DOHH2 (cell line): Measurements from ENCODE around the gene TERT.

Experiments used
- H3F3A ChIP-seq: fragments of 200-600 bp; sonication (generic), shearing (Covaris generic); 2 replicates; pipeline ENCODE4 v1.6.0; 2016; ENCODE audit warnings: antibody characterized with exemption, mild to moderate bottlenecking; ENCODE audit not compliant: control insufficient read depth, insufficient read depth
- H3K27ac ChIP-seq: fragments of 200-600 bp; sonication (generic); 2 replicates; pipeline ENCODE4 v1.5.1; 2014; ENCODE audit warnings: low read depth, mild to moderate bottlenecking, low read length, moderate library complexity
- H3K27me3 ChIP-seq: fragments of 200-600 bp; sonication (generic); 2 replicates; pipeline ENCODE4 v1.6.1; 2014; ENCODE audit warnings: mild to moderate bottlenecking, low read length, mixed read lengths; ENCODE audit not compliant: control insufficient read depth
- H3K36me3 ChIP-seq: fragments of 200-600 bp; sonication (generic); 2 replicates; pipeline ENCODE4 v1.6.1; 2014; ENCODE audit warnings: mild to moderate bottlenecking, low read length, moderate library complexity, mixed read lengths; ENCODE audit not compliant: control insufficient read depth
- H3K4me1 ChIP-seq: fragments of 200-600 bp; sonication (generic); 2 replicates; pipeline ENCODE4 v1.6.1; 2014; ENCODE audit warnings: mild to moderate bottlenecking, low read length, mixed read lengths; ENCODE audit not compliant: control insufficient read depth
- H3K4me2 ChIP-seq: fragments of 200-600 bp; sonication (generic); 2 replicates; pipeline ENCODE4 v1.6.0; 2014; ENCODE audit warnings: mild to moderate bottlenecking, low read length, moderate library complexity
- H3K4me3 ChIP-seq: fragments of 200-600 bp; sonication (generic); 2 replicates; pipeline ENCODE4 v1.5.1; 2014; ENCODE audit warnings: mild to moderate bottlenecking, low read length, mixed read lengths
- H3K79me2 ChIP-seq: fragments of 200-600 bp; sonication (generic); 2 replicates; pipeline ENCODE4 v1.6.1; 2014; ENCODE audit warnings: mild to moderate bottlenecking, low read length, mixed read lengths; ENCODE audit not compliant: control insufficient read depth
- H3K9me2 ChIP-seq: fragments of 200-600 bp; sonication (generic); replicated peaks from 2 replicates; pipeline ENCODE4 v1.6.1; 2014; ENCODE audit warnings: mild to moderate bottlenecking, low read length, mixed read lengths; ENCODE audit not compliant: control insufficient read depth
- H3K9me3 ChIP-seq: fragments of 200-600 bp; sonication (generic); 2 replicates; pipeline ENCODE4 v1.6.1; 2014; ENCODE audit warnings: antibody characterized with exemption, low read length, mixed read lengths; ENCODE audit not compliant: control insufficient read depth, insufficient read depth
- H4K20me1 ChIP-seq: fragments of 200-600 bp; sonication (generic); 2 replicates; pipeline ENCODE4 v1.6.0; 2014; ENCODE audit warnings: low read depth, mild to moderate bottlenecking, antibody characterized with exemption, low read length, moderate library complexity; ENCODE audit not compliant: control insufficient read depth, insufficient read depth
- EZH2phosphoT487 ChIP-seq: fragments of 200-600 bp; sonication (generic); IDR thresholded peaks from 2 replicates; pipeline ENCODE4 v1.6.1; 2017; ENCODE audit warnings: borderline replicate concordance, mild to moderate bottlenecking, antibody characterized with exemption, low read length, moderate library complexity, mixed read lengths
- TF ChIP-seq, protein P1 (sequence below): fragments of 200-600 bp; sonication (generic); IDR thresholded peaks from one replicate; pipeline ENCODE4 v1.5.1; 2014; ENCODE audit warnings: antibody characterized with exemption, mild to moderate bottlenecking, low read depth, low read length; ENCODE audit not compliant: poor library complexity, severe bottlenecking

TERT gene

GRCh38 chr5:1203311-1203967, 91.4 kb downstream of the TERT start:
- Histone ChIP-seq H3K9me3 (no peaks in the 10 kb centered on the region), H3K79me2 (no peaks in the 10 kb centered on the region), H3K27me3 (no peaks in the 10 kb centered on the region), H3K9me2 (no peaks in the 10 kb centered on the region), H3K4me3 (no peak overlapping the region), H3F3A (no peaks in the 10 kb centered on the region), H4K20me1 (no peaks in the 10 kb centered on the region), H3K4me2 (no peak overlapping the region), H3K36me3 (no peaks in the 10 kb centered on the region), H3K4me1 (no peaks in the 10 kb centered on the region), H3K27ac (no peak overlapping the region)
- TF ChIP-seq, protein P1, sequence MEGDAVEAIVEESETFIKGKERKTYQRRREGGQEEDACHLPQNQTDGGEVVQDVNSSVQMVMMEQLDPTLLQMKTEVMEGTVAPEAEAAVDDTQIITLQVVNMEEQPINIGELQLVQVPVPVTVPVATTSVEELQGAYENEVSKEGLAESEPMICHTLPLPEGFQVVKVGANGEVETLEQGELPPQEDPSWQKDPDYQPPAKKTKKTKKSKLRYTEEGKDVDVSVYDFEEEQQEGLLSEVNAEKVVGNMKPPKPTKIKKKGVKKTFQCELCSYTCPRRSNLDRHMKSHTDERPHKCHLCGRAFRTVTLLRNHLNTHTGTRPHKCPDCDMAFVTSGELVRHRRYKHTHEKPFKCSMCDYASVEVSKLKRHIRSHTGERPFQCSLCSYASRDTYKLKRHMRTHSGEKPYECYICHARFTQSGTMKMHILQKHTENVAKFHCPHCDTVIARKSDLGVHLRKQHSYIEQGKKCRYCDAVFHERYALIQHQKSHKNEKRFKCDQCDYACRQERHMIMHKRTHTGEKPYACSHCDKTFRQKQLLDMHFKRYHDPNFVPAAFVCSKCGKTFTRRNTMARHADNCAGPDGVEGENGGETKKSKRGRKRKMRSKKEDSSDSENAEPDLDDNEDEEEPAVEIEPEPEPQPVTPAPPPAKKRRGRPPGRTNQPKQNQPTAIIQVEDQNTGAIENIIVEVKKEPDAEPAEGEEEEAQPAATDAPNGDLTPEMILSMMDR: no peak
- no peak for TF ChIP-seq EZH2phosphoT487
